GM19463 (cell line): ENCODE measurements around the gene SLC2A8.

Source experiments
- ATAC-seq: cut with Tn5 transposase; IDR thresholded peaks from one replicate; pipeline ENCODE4 v1.9.1; 2021; ENCODE audit warnings: mild to moderate bottlenecking, moderate library complexity; ENCODE audit not compliant: unreplicated experiment

SLC2A8 gene

DNA sequence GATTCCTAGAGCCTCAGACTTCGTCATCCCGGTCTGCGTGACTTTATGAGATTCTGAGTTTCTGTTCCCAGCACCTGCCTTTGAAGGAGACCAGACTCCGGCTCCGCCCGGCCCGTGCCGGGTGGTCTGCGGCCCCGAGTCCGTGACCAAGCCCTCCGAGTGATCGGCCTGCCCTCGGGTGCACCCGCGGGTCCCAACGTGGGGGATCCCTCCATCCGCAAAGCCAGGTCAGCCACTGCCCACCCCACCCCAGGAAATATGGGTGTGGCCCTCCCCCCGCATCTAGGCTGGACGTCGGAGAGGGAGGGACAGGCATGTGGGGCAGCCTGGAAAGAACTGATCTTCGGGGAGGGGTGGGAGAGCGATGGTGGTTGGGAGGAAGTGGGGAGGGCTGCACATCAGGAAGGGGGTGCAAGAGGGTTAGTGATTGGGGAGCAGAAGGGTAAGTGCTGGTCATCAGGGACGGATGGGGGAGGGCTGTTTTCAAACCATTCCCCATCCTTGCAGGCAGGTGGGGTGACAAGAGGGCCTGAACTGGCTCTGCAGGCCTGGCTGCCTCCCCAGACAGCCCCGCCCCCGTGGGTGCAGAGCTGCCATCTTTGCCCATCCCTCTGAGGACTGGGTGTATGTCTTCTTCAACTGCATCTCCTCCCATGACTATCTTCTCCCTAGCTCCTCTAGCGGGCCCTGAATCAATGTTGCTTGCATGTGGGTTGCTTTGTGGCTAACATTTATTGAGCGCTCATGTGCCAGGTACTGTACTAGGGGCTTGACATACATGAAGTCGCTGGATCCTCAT, 55.1 kb downstream of the SLC2A8 start:
- no peak for ATAC-seq

DNA sequence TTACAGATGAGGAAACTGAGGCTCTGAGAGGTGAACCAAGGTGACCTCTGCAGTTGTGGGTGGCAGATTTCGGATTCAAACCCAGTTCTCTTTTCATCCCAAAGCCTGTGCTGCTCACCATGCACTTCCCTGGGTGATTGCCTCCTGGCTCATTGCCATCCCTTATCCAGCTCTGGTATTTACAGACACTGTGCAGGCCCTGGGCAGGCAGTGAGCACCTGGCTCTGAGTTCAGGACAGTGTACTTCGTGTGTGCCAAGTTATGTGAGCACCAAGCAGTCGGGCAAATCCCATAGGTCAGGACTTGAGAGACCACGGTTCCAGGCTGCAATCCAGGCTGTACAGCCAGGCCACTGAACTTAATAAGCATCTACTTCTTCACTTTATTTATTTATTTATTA, 55.7 kb downstream of the SLC2A8 start:
- no peak for ATAC-seq

DNA sequence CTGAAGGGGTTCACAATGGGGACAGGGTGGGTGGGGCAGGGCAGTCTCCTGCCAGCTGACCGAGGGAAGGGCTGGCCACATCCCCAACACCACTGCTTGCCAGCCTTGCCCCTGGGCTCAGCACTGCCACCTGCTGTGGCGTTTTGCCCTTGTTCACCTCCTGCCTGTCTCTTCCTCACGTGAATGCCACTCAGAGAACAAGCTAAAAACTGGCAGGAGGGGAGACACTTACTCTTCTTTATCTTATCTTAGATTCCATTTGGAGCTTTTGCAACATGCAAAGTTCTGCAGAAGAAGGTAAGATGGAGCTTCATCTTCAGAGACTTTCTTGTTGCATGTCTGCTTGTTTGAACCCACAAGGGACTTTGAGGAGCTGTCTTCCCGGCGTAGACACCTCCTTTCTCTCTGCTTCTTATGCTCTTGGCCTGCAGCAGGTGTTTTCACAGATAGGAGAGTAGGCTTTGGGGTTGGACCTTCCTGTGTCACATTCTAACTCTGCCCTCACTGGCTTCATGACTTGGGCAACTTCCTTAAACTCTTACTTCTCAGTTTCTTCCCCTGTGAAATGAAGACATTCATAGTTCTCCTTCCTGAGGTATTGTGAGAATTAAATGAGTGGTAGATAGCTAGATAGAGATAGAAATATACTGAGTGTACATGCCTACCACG, 58.5 kb downstream of the SLC2A8 start:
- ATAC-seq: no peak

DNA sequence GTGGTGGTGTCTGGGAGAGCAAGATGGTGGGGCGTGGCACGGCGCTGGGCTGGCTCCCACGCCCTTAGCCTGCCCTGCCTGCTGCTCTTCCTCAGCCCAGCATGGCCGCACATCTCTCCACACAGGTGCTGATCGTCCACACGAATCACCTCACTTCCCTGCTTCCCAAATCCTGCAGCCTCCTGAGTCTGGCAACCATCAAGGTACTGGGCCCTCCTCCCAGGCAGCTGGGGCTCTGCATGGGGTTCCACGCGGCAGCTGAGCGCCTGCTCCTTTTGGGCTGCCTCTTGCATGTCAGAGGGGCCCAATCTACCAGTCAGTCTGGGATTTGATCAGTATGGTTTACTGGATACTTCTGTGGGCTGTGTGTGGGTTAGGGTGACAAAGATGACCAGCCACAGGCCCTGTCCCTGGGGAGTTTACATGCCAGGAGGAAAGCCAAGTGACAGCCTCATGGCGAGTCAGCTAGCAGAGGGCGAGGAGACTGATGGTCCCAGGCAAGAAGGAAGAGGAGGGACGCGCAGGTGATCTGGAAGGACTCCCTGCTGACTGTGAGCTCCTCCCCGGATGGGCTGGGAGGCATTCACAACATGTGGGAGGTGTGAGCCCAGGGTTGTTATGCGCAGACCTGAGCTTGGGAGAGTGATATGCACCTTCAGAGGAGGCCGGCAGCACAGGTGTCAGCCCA, 60.4 kb downstream of the SLC2A8 start:
- ATAC-seq: no peak
